ENCODE results near the gene ZFPL1. TPM values are rescaled to one million over a fixed set of nuclear protein-coding genes. Genes with fewer than 3 reads are reported as not detected.
A peak's percentile ranks its signal among the peaks of the same experiment; 100 is the strongest.

The ZFPL1 gene
- polyA plus RNA-seq (ENCODE audit: insufficient read length in 4 of 4) = 10 to 100 TPM; 26.2 to 36.5 (median 31.0) TPM

DNA sequence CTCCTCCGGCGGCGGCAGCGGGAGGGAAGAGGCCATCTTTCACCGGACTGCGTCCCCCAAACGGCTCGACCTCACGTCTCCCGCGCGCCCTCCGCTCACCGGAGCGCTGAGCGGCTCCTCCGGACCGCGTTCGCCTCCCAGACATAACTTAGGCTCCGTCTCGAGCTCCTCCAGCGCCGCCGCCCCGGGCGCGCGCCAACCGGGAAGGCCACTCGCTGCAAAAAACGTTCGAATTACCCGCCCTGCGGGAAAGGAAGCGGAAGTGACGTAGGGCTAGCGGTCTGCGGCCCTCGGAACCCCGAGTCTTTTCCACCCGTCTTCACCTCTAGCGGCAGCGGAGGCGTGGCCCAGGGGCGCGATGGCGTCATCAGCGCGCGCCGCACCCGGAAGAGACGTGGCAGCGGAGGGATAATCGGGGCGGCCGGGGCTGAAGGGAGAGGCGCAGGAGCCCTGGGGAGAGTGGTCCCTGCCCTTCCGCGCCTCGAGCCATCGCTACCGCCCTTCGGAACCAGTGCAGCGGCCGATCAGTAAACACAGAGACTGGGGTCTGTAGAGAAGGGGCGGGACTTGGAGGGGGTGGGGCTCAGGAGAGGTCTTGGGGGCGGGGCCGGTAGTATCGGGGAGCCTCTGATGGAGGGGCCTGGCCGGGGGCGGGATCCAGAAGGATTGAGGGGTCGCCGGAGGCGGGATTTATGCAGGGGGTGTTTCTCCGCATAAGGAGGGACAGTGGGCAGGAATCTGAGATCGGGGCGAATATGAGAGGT lies at the start of gene ZFPL1, which contains the start of gene CDCA5:
Gene ZFPL1, plus strand, starts transcription at position 389 of the 764 bp plus-strand sequence. CDS start 477 bp downstream, outside the sequence.
Gene CDCA5, minus strand, starts transcription at position 207 of the 764 bp plus-strand sequence. Its CDS starts 62 bp downstream, at position 145.
- peak; percentile 85 to 92 (median 88) for DNase-seq (ENCODE audit: low read depth in 4 of 4, low spot score in 3 of 4)

DNA sequence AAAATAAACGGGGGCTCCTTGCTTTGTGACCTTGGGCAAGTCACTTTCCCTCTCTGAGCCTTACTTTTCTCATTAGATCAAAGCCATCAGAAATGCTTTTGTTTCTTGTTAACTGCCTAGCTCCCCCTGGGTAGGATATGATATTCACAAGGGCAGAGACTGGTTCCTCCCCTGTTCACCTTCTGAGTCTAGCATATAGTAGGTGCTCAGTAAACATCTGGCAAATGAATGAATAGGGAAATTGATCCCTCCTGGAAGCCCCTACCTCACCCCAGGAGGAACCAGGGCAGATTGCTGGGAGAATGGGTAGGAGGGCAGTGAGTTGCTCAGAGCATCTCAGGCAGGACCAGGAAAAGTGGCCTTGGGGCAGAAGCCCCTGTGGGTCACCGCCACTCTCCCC lies 49.6 kb upstream of the ZFPL1 start:
- no peak for DNase-seq (ENCODE audit: low read depth in 4 of 4, low spot score in 3 of 4)

GRCh38 chr11:65035579-65035978 lies 48.4 kb upstream of the ZFPL1 start:
- no peak for DNase-seq (ENCODE audit: low read depth in 4 of 4, low spot score in 3 of 4)

DNA sequence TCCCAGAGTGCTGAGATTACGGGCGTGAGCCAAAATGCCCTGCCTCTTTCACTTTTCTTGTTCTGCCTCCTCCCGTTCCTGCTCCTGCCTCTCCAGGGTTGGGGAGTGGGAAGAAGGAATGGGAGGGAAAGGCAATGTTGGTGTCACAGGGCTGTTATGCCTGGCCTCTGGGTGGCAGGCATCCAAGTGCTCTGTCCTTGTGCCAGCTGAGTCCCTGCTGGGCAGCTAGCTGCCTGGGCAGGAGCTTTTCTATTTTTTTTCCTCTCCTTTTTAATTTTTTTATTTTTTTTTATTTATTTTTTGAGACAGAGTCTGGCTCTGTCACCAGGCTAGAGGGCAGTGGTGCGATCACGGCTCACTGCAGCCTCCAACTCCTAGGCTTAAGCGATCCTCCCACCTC lies 47.1 kb upstream of the ZFPL1 start:
- DNase-seq (ENCODE audit: low read depth in 4 of 4, low spot score in 3 of 4) = no peak

DNA sequence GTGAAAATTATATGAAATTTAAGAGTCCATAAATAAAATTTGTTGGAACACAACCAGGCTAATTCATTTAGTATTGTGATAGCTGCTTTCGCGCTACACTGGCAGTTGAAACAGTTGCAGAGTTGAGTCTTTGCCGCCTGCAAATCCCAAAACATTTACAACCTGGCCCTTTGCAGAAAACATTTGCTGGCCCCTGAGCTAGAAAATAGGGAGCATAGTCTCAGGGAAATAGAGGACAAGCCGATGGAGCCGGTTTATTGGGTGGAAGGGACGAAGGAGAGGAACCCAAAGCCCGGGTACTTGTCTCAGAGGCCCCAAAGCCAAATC lies 43.5 kb upstream of the ZFPL1 start:
- no peak for DNase-seq (ENCODE audit: low read depth in 4 of 4, low spot score in 3 of 4)

DNA sequence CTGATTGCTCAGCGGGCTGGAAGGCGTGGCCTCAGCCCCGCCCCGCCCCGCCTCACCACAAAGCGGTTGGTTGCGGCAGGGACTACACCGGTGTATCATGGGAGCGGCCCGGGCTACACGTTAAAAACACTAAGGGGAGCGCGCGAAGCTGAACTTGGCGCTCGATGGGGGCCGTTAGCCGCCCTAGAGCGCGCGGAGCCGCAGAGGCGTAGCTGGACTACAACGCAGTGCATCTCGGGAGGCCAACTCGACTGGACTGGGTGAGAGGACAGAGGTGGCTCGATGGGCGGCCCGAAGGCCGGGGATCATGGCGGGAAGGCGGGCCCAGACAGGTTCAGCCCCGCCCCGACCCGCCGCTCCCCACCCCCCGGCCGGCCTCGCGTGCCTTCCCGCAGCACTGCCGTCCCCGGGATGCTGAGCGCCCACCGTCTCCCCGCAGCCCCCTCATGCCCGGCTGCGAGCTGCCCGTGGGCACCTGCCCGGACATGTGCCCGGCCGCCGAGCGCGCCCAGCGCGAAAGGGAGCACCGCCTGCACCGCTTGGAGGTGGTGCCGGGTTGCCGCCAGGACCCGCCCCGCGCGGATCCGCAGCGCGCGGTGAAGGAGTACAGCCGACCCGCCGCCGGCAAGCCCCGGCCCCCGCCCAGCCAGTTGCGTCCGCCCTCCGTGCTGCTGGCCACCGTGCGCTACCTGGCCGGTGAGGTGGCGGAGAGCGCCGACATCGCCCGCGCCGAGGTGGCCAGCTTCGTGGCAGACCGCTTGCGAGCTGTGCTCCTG lies 43.0 kb upstream of the ZFPL1 start, which contains the start of gene SAC3D1:
Gene SAC3D1, plus strand, starts transcription at position 364 of the 776 bp plus-strand sequence. Its CDS starts 83 bp downstream, at position 447.
- DNase-seq (ENCODE audit: low read depth in 4 of 4, low spot score in 3 of 4) = peak; percentile 77 to 87 (median 81)

DNA sequence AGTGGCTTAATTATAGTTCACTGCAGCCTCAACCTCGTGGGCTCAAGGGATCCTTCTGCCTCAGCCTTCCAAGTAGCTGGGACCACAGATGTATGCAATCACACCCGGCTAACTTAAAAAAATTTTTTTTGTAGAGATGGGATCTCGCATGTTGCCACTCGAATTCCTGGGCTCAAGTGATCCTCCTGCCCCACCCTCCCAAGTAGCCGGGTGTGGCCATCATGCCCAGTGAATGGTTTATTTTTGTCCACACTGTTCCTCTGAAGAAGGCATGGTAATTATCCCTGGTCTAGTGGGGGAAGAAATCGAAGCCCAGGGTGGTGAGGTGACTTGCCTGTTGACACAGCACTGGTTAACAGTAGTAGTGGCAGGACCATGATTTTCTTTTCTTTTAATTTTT lies 41.1 kb upstream of the ZFPL1 start:
- no peak for DNase-seq (ENCODE audit: low read depth in 4 of 4, low spot score in 3 of 4)

GRCh38 chr11:65043881-65044501 lies 40.0 kb upstream of the ZFPL1 start:
- DNase-seq (ENCODE audit: low read depth in 4 of 4, low spot score in 3 of 4) = no peak

- DNase-seq (ENCODE audit: low read depth in 4 of 4, low spot score in 3 of 4) = no peak
These were observed 39.0 kb upstream of the ZFPL1 start for GRCh38 chr11:65045061-65045460.

- DNase-seq (ENCODE audit: low read depth in 4 of 4, low spot score in 3 of 4) = no peak
These were observed 38.3 kb upstream of the ZFPL1 start for GRCh38 chr11:65045728-65046127.

- no peak for DNase-seq (ENCODE audit: low read depth in 4 of 4, low spot score in 3 of 4)
These were observed 36.2 kb upstream of the ZFPL1 start for GRCh38 chr11:65047581-65048422.

GRCh38 chr11:65051398-65051858 lies 32.6 kb upstream of the ZFPL1 start:
- DNase-seq (ENCODE audit: low read depth in 4 of 4, low spot score in 3 of 4) = no peak

DNA sequence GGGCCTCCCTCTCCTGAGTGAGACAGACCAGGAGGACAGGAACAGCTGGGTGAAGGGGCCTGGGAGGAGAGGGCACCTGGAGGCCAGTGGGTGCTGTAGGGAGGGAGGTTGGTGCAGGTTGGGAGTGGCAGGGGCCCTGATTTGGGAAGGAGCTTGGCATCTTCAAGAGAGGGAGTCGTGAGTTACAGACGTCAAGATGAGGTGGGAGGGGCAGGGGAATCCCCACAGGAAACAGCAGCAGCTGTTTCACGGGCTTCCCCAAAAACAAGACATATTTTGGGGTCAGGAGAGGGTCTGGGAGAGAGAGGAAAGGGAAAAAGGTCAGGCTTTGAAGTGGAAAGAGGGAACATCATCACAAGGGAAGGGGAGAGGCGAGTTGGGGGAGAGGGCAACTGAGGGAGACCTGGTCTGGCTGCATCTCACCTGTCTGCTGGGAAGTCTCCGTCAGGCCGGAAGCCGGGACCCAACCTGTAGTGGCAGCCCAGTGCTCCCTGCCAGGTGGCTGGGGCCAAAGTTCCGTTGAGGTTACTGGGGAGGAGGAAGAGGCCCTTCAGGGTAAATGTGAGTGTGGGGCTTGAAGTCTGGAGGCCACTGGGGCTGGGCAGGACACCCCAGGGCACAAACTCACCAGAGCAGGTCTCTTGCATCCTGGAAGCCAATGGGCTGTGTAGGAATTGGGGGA lies 30.1 kb upstream of the ZFPL1 start:
- DNase-seq (ENCODE audit: low read depth in 4 of 4, low spot score in 3 of 4) = no peak

- DNase-seq (ENCODE audit: low read depth in 4 of 4, low spot score in 3 of 4) = no peak
These were observed 28.5 kb upstream of the ZFPL1 start for GRCh38 chr11:65055538-65055937.

- no peak for DNase-seq (ENCODE audit: low read depth in 4 of 4, low spot score in 3 of 4)
These were observed 27.0 kb upstream of the ZFPL1 start for GRCh38 chr11:65056999-65057398.

DNA sequence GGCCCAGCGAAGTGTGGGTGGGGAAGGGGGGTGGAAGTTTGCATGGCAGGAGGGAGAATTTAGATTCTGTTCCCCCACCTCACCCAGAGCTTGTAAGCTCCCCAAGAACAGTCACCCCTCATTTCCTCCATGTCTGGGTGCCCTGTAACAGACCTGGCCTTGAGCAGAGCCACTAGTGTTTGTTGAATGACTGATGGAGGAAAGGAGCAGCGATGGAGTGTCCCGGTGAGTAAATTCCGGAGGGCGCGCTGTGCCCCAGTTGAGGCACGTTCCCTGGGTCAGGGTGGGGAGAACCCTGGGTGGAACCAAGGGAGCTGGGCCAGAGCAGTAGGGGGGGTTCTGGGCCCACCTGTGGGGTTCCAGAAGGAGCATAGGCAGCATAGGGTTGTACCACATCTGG lies 26.5 kb upstream of the ZFPL1 start:
- no peak for DNase-seq (ENCODE audit: low read depth in 4 of 4, low spot score in 3 of 4)

DNA sequence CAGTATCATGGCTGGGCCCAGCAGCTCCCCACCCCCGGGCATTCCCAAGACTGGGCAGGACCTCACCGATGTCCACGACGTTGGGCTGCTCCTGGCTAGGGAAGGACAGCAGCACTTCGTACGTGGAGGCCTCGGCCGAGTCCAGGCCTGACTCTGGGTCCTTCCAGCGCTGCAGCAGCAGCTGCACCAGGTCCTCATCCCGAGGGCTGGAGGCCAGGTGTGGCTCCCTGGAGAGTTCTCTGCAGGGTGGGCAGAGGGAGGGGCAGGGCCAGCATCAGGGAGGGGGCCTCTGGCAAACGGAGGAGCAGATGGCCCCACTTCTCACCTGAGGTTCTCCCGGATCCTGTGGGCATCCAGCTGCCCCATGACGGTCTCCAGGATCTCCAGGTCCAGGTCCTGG lies 26.0 kb upstream of the ZFPL1 start:
- no peak for DNase-seq (ENCODE audit: low read depth in 4 of 4, low spot score in 3 of 4)

DNA sequence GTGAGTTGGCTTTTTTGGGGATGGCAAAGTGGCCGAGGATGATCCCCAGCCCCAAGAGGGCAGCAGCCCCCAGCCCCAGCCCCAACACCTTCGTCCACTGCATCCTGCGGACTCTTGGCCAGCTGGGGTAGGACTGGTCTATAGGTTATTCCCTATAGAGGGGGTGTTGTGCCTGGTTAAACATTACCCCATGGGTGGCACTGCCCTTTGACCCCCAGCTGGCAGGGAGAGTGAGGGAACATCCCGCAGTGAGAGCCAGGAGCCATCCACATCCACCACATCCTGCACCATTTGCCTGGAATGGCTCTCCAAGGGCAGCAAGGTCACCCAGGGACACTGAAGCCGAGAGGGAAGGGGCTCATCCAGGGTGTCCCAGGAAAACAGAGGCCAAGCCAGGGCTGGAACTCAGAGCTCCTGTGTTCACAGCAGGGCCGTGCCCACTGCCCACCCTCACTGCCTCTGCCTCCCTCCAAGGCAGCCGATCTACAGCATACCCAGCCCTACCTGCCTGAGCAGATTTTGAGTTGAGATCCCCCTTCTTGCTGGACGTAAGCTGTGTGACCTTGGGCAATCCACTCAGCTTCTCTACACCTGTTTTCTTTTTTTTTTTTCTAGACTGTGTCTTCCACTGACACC lies 25.5 kb upstream of the ZFPL1 start, which contains the start of gene NAALADL1:
Gene NAALADL1, minus strand, starts transcription at position 135 of the 636 bp plus-strand sequence. Its CDS starts 32 bp downstream, at position 103.
- no peak for DNase-seq (ENCODE audit: low read depth in 4 of 4, low spot score in 3 of 4)

DNA sequence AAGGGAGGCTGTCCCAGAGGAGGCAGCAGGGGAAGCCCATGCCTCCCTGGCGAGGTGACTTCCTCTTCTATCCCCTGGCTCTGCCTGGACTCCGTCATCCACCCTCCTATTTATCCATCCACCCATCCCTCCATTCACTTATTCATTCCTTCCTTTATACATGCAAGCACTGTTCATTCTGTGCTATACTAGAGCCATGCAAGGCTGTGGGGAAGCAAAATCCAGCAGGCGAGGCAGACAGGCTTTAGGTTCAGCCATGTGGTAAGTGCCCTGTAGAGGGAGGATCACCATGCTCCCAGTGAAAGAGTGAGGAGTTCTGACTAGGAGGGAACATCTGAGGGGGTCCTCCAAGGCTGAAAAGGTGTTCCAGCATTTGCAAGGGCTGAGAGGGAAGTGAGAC lies 24.5 kb upstream of the ZFPL1 start:
- DNase-seq (ENCODE audit: low read depth in 4 of 4, low spot score in 3 of 4) = no peak
